Measurements from ENCODE around the gene PPP2R5E.

DNA sequence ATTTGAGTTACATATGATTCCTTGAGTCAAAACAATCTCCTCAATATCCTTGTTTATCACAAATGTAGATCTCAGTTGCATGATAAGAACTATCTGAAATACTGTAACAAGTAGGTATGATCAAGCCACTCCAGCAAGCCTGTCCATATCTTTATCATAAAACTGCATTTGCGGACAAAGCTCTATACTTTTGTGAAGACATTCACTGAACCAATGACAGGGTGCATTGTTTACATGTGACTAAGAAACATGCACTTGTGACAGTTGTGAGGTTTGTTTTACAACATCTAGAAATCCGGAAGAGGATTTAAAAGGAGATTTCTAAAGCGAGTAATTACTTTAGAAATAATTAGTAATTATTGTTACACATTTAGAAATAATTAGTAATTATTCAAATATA is 111.7 kb downstream of the PPP2R5E start:
- TF ChIP-seq, protein P1, sequence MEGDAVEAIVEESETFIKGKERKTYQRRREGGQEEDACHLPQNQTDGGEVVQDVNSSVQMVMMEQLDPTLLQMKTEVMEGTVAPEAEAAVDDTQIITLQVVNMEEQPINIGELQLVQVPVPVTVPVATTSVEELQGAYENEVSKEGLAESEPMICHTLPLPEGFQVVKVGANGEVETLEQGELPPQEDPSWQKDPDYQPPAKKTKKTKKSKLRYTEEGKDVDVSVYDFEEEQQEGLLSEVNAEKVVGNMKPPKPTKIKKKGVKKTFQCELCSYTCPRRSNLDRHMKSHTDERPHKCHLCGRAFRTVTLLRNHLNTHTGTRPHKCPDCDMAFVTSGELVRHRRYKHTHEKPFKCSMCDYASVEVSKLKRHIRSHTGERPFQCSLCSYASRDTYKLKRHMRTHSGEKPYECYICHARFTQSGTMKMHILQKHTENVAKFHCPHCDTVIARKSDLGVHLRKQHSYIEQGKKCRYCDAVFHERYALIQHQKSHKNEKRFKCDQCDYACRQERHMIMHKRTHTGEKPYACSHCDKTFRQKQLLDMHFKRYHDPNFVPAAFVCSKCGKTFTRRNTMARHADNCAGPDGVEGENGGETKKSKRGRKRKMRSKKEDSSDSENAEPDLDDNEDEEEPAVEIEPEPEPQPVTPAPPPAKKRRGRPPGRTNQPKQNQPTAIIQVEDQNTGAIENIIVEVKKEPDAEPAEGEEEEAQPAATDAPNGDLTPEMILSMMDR (IDR thresholded peaks at IDR 0.05; ENCODE audit: low read depth, low read length, missing input control): no peak
- no peak for TF ChIP-seq JUND (IDR thresholded peaks at IDR 0.05)
- no peak for TF ChIP-seq TAF1 (conservative IDR thresholded peaks at IDR 0.05)
- TF ChIP-seq, protein P2, sequence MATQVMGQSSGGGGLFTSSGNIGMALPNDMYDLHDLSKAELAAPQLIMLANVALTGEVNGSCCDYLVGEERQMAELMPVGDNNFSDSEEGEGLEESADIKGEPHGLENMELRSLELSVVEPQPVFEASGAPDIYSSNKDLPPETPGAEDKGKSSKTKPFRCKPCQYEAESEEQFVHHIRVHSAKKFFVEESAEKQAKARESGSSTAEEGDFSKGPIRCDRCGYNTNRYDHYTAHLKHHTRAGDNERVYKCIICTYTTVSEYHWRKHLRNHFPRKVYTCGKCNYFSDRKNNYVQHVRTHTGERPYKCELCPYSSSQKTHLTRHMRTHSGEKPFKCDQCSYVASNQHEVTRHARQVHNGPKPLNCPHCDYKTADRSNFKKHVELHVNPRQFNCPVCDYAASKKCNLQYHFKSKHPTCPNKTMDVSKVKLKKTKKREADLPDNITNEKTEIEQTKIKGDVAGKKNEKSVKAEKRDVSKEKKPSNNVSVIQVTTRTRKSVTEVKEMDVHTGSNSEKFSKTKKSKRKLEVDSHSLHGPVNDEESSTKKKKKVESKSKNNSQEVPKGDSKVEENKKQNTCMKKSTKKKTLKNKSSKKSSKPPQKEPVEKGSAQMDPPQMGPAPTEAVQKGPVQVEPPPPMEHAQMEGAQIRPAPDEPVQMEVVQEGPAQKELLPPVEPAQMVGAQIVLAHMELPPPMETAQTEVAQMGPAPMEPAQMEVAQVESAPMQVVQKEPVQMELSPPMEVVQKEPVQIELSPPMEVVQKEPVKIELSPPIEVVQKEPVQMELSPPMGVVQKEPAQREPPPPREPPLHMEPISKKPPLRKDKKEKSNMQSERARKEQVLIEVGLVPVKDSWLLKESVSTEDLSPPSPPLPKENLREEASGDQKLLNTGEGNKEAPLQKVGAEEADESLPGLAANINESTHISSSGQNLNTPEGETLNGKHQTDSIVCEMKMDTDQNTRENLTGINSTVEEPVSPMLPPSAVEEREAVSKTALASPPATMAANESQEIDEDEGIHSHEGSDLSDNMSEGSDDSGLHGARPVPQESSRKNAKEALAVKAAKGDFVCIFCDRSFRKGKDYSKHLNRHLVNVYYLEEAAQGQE (IDR thresholded peaks at IDR 0.05): no peak
- no peak for TF ChIP-seq SP1 (IDR thresholded peaks at IDR 0.05)
- TF ChIP-seq EGR1 (IDR thresholded peaks at IDR 0.05; ENCODE audit: low read depth in 2 of 2): no peak
- no peak for TF ChIP-seq FOXA1 (IDR thresholded peaks at IDR 0.05)

Measured in liver (tissue), 3 donors.